Measurements from ENCODE around the gene MZT2B.
A peak's percentile ranks its signal among the peaks of the same experiment; 100 is the strongest.
"Not testable (repeated sequence)": the region's sequence is repeated elsewhere in the genome, so short reads cannot be mapped to it uniquely, and the experiment has no call there.

MZT2B gene

DNA sequence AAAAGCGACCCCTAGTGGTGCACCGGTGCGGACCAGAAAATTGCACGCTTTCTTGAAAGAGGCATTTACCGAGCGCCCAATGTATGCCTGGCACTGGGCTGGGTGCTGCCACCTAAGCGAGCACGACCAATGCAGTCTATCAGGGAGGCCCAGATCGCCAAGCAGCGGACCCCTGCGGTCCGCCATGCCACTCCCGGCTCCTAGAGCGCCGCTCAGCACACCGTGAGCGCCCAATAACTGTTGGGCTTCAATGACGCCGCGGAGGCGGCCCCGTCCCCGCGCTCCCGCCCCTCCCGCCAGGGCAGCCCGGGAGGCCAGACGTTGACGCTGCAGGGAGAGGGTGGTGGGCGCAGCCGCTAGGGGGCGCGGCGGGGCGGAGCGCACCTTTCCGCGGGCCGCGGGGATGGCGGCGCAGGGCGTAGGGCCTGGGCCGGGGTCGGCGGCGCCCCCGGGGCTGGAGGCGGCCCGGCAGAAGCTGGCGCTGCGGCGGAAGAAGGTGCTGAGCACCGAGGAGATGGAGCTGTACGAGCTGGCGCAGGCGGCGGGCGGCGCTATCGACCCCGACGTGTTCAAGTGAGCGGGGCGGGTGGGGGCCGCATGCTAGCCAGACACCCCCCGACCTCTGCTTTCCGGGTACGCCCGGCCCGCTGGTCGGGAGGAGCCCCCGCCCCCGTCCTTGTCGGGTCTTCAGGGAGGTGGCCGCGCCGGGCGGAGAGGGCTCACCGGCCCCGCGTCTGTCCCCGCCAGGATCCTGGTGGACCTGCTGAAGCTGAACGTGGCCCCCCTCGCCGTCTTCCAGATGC, at the start of gene MZT2B:
Gene MZT2B, plus strand, starts transcription at position 383 of the 803 bp plus-strand sequence. Its CDS starts 21 bp downstream, at position 404.
- DNase-seq (ENCODE audit: low read depth) = peak; percentile 77

DNA sequence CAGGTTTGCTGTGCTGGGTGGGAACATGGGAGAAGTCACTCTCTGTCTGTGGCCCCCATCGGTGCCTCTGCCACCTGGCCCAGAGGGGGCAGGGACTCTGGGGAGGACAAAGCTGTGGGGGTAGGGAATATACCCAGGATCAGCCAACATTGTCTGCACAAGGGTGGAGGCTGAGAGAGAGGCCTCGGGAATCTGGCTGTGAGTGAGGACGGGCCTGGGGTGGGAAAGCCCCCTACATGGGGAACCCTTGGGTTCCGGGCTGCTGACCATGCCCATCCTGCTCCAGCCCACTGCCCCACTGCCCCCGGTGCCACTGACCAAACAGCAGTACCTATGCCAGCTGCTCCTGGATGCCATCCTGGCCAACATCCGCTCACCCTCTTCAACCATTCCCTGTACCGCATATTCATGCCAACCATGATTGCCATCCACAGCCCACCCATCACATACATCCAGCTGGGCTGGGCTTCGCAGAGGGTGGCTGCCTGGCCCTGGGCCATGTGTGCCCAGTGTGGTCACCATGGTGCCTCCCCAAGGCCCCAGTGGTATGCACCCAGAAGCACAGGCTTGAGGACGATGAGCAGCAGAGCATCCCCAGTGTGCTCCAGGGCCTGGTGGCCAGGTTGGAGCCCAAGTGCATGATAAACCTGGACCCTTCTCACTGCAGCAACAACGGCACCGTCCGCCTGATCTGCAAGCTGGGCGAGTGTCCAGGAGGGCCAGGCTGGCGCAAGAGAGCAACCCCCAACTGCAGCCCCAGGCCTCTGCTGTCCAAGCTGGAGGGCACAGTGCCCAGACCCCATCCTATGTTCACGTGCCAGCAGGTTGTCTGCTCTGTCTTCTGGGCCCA, 46.1 kb upstream of the MZT2B start:
- no peak for DNase-seq (ENCODE audit: low read depth)

GRCh38 chr2:130136546-130136945, 45.5 kb upstream of the MZT2B start:
- not testable (repeated sequence) for DNase-seq (ENCODE audit: low read depth)

DNA sequence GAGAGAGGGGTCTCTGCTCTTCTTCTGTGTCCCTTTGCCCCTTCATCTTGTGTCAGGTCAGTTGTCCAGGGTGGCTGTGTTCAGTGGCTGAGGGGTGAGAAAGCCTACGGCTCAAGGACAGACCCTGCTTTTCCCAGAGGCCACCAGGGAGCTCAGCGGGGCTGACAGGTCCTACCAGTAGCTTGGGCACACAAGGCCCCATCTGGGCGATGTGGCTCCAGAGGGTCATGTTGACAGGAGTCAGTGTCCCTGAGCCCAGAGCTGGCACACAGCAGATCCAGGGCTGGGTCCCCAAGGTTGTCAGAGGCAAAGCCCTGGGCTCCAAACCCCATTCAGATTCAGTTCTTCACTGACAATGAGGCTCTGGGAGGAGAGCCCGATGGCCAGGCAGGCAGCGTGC, 44.9 kb upstream of the MZT2B start:
- not testable (repeated sequence) for DNase-seq (ENCODE audit: low read depth)

DNA sequence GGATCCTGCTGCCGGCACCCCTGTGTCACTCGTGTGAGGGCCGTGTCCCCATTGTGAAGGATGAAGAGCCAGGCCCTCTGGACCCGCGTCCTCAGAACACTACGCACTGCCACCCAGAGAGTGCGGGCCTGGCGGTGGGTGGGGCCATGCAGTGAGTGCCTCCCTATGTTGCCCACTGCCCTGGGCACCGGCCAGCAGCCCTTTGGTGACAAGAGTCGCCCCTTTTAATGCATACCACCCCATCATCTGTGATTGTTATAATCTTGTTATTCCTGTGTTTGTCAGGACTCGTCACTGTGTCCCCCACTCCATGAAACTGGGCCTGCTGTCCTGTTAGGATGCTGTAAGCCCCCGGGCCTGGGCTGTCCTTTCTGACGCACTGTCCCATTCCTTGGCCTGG, 43.7 kb upstream of the MZT2B start:
- not testable (repeated sequence) for DNase-seq (ENCODE audit: low read depth)

GRCh38 chr2:130138841-130139251, 43.2 kb upstream of the MZT2B start:
- not testable (repeated sequence) for DNase-seq (ENCODE audit: low read depth)

GRCh38 chr2:130139331-130140280, 42.5 kb upstream of the MZT2B start:
- DNase-seq (ENCODE audit: low read depth) = not testable (repeated sequence)

DNA sequence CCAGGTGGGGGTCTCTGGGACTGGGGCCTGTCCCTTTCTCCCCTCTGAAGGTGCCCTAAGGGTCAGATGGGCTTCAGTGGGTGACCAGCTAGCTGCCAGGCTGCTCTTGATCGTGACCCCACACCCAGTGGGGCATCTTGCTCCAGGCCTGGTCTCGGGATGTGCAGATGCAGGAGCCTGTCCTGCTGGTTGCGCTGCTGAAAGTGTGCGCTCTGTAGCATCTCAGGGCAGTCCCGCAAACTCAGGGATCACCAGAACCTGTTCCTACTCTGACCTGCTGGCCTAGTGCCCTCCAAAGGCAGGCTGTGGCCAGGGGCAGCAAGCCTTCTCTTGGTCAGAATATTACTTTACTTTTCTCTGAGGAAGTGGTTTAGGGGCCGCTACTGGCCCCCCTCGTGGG, 41.5 kb upstream of the MZT2B start:
- not testable (repeated sequence) for DNase-seq (ENCODE audit: low read depth)

DNA sequence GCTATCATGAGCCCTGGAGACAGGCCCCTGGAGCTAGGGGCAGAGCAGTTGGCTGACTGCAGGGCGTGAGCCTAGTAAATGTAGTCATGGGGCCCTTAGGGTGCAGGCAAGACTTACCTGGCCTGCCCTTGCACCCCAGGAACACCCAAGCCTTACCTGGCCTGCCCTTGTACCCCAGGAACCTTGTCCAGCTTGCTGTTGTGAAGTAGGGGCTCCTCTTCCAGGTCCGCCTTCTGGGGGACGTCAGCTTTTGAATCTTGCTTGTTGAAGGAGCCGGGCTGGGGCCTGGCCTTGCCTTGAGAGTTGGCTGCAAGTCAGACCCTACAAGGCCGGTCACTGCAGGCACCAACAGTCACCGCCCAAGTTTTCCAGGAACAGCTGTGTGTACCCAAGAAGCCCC, 41.1 kb upstream of the MZT2B start:
- DNase-seq (ENCODE audit: low read depth) = not testable (repeated sequence)

DNA sequence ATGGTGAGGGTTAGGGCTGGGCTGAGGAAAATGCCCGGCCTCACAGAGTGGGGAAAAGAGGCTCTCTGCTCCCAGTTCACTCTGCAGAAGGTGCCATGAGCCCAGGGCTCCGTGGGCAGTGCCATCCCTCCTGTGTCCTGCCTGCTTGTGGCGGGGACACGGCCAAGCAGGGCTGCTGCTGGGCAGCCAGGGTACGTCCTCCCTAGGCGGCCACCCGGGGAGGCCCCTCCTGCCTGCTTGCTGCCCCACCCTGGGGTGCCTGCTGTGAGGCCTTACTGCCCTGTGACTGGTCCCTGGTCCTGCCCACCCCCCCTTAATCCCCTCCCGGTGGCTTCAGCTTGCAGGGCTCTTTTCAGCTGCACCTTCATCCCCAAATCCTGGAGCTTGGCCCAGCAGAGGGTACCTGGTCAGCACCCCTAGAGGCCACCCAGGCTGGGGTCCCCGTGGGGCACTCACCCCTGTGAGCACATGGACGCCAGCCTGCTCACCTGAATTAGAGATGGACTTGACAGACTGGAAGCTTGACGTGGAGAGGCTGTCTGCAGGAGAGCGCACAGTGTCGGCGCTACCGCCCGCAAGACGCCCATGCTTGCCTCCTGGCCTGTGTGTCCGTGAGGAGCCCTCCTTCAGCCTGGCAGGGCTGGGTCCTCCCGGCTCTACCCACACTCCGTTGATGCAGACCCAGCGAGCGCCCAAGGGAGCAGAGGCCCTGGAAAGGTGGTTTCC, 40.3 kb upstream of the MZT2B start:
- not testable (repeated sequence) for DNase-seq (ENCODE audit: low read depth)

GRCh38 chr2:130142396-130143265, 39.4 kb upstream of the MZT2B start:
- DNase-seq (ENCODE audit: low read depth) = not testable (repeated sequence)

- not testable (repeated sequence) for DNase-seq (ENCODE audit: low read depth)
Observed at GRCh38 chr2:130143266-130144039, 38.6 kb upstream of the MZT2B start.

DNA sequence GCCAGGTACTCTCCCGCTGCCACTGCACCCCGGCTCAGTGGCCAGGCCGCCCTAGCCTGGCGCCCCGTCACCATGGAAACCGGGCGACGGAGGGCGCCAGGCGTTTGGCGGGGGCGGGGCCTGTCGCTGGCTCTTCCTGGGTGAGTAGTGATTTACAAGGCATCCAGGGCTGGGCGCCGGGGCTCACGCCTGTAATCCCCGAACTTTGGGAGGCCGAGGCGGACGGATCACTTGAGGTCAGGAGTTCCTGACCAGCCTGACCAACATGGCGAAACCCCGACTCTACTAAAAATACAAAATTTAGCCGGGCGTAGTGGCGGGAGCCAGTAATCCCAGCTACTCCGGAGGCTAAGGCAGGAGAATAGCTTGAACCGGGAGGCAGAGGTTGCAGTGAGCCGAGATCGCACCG, 37.1 kb upstream of the MZT2B start, which contains the start of gene CCDC74B:
Gene CCDC74B, minus strand, starts transcription at position 107 of the 409 bp plus-strand sequence. CDS start 116 bp downstream, outside the sequence.
- DNase-seq (ENCODE audit: low read depth) = peak; percentile 12

- DNase-seq (ENCODE audit: low read depth) = not testable (repeated sequence)
Observed at GRCh38 chr2:130148515-130148914, 33.5 kb upstream of the MZT2B start.

- no peak for DNase-seq (ENCODE audit: low read depth)
Observed at GRCh38 chr2:130150181-130151144, 31.6 kb upstream of the MZT2B start.

DNA sequence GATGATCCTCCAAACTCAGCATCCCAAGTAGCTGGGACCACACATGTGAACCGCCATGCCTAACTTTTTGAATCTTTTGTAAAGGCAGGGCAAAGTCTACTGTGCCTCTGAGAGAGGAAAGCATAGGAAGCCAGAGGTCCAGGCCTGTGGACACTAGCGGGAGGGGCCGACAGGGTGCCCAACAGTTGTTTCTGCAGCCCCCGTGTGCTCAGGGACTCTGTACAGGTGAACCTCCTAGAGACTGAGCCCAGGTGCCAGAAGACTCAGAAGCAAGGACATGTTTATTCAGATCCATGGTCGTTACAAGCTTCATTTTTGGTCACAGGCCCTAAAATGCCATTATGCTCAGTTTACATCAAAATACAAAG, 30.9 kb upstream of the MZT2B start:
- not testable (repeated sequence) for DNase-seq (ENCODE audit: low read depth)

- DNase-seq (ENCODE audit: low read depth) = not testable (repeated sequence)
Observed at GRCh38 chr2:130152136-130152815, 29.8 kb upstream of the MZT2B start.

Data from stimulated activated CD8-positive, alpha-beta memory T cell treated with anti-CD3 and anti-CD28 coated beads, Interleukin-15, amount 100 ng/mL, for 1 hour (primary cell).